Right kidney (tissue), 1 donor: ENCODE results near the gene COL13A1.

Experiments used
- DNase-seq: peaks from one replicate; pipeline ENCODE4 v3.0.0-alpha.2; 2016

The COL13A1 gene

GRCh38 chr10:69890065-69890847 is 88.5 kb downstream of the COL13A1 start:
- DNase-seq: no peak

- no peak for DNase-seq
Measured at GRCh38 chr10:69891057-69891617, 89.4 kb downstream of the COL13A1 start.

GRCh38 chr10:69892406-69892805 is 90.7 kb downstream of the COL13A1 start:
- DNase-seq: no peak

- no peak for DNase-seq
Measured at GRCh38 chr10:69892816-69893215, 91.1 kb downstream of the COL13A1 start.

GRCh38 chr10:69893271-69893900 is 91.7 kb downstream of the COL13A1 start:
- no peak for DNase-seq

- DNase-seq: no peak
Measured at GRCh38 chr10:69894156-69894555, 92.5 kb downstream of the COL13A1 start.

- DNase-seq: no peak
Measured at GRCh38 chr10:69895759-69896158, 94.1 kb downstream of the COL13A1 start.

- no peak for DNase-seq
Measured at GRCh38 chr10:69896606-69897231, 95.0 kb downstream of the COL13A1 start.

GRCh38 chr10:69897432-69897831 is 95.7 kb downstream of the COL13A1 start:
- no peak for DNase-seq

- no peak for DNase-seq
Measured at GRCh38 chr10:69897999-69898398, 96.3 kb downstream of the COL13A1 start.

- no peak for DNase-seq
Measured at GRCh38 chr10:69898524-69898923, 96.8 kb downstream of the COL13A1 start.

- DNase-seq: no peak
Measured at GRCh38 chr10:69898941-69899340, 97.2 kb downstream of the COL13A1 start.

- no peak for DNase-seq
Measured at GRCh38 chr10:69899727-69900595, 98.3 kb downstream of the COL13A1 start.

GRCh38 chr10:69901022-69901421 is 99.3 kb downstream of the COL13A1 start:
- DNase-seq: no peak

- DNase-seq: peak; percentile 46
Measured at GRCh38 chr10:69901628-69902505, 100.2 kb downstream of the COL13A1 start.

GRCh38 chr10:69902835-69903535 is 101.3 kb downstream of the COL13A1 start:
- DNase-seq: no peak

GRCh38 chr10:69904533-69904932 is 102.8 kb downstream of the COL13A1 start:
- no peak for DNase-seq

GRCh38 chr10:69906425-69906824 is 104.7 kb downstream of the COL13A1 start:
- DNase-seq: no peak

- no peak for DNase-seq
Measured at GRCh38 chr10:69907517-69907916, 105.8 kb downstream of the COL13A1 start.

- DNase-seq: peak; percentile 35
Measured at GRCh38 chr10:69908124-69908523, 106.4 kb downstream of the COL13A1 start.
